Measurements from ENCODE around the gene GRB7.
A peak's percentile ranks its signal among the peaks of the same experiment; 100 is the strongest.

GRB7 gene

GRCh38 chr17:39781031-39781860 lies 43.5 kb downstream of the GRB7 start:
- Mint-ChIP-seq H3K4me3 (peak overlapping the region; percentile 62), H3K4me1 (peaks cover 57% of the 10 kb centered on the region), H3K9me3 (no peaks in the 10 kb centered on the region), H3K27me3 (no peaks in the 10 kb centered on the region), H3K27ac (ENCODE audit: low read depth) (peak overlapping the region; percentile 92), H3K36me3 (ENCODE audit: insufficient read depth) (peaks cover 31% of the 10 kb centered on the region)
- DNase-seq (ENCODE audit: low spot score in 2 of 2) (no peak), ATAC-seq (replicated peaks; ENCODE audit: extremely low read depth, poor library complexity, severe bottlenecking) (no peak)

GRCh38 chr17:39781861-39782213 lies 44.1 kb downstream of the GRB7 start:
- H3K27ac Mint-ChIP-seq (ENCODE audit: low read depth), result peak overlapping the region; percentile 92
- H3K36me3 Mint-ChIP-seq (ENCODE audit: insufficient read depth), result peaks cover 34% of the 10 kb centered on the region
- ATAC-seq (replicated peaks; ENCODE audit: extremely low read depth, poor library complexity, severe bottlenecking) (no peak), DNase-seq (ENCODE audit: low spot score in 2 of 2) (no peak)
- H3K4me1 Mint-ChIP-seq, result peaks cover 53% of the 10 kb centered on the region
- H3K27me3 Mint-ChIP-seq, result no peaks in the 10 kb centered on the region
- H3K9me3 Mint-ChIP-seq, result no peaks in the 10 kb centered on the region
- H3K4me3 Mint-ChIP-seq, result peak overlapping the region; percentile 62

GRCh38 chr17:39782481-39782880 lies 44.7 kb downstream of the GRB7 start:
- peaks cover 40% of the 10 kb centered on the region for H3K36me3 Mint-ChIP-seq (ENCODE audit: insufficient read depth)
- no peak for ATAC-seq (replicated peaks; ENCODE audit: extremely low read depth, poor library complexity, severe bottlenecking)
- H3K27ac Mint-ChIP-seq (ENCODE audit: low read depth), result peak overlapping the region; percentile 92
- H3K4me1 Mint-ChIP-seq, result peaks cover 59% of the 10 kb centered on the region
- no peaks in the 10 kb centered on the region for H3K27me3 Mint-ChIP-seq
- peak overlapping the region; percentile 1 for H3K4me3 Mint-ChIP-seq
- no peak for DNase-seq (ENCODE audit: low spot score in 2 of 2)
- no peaks in the 10 kb centered on the region for H3K9me3 Mint-ChIP-seq

- Mint-ChIP-seq H3K4me1 (peaks cover 59% of the 10 kb centered on the region), H3K27ac (ENCODE audit: low read depth) (peak overlapping the region; percentile 92), H3K36me3 (ENCODE audit: insufficient read depth) (peaks cover 45% of the 10 kb centered on the region), H3K27me3 (no peaks in the 10 kb centered on the region), H3K4me3 (peak overlapping the region; percentile 1), H3K9me3 (no peaks in the 10 kb centered on the region)
- DNase-seq (ENCODE audit: low spot score in 2 of 2) (no peak), ATAC-seq (replicated peaks; ENCODE audit: extremely low read depth, poor library complexity, severe bottlenecking) (no peak)
These were observed 45.2 kb downstream of the GRB7 start for GRCh38 chr17:39782980-39783379.

- H3K27ac Mint-ChIP-seq (ENCODE audit: low read depth), result peak overlapping the region; percentile 9
- H3K27me3 Mint-ChIP-seq, result no peaks in the 10 kb centered on the region
- no peaks in the 10 kb centered on the region for H3K9me3 Mint-ChIP-seq
- DNase-seq (ENCODE audit: low spot score in 2 of 2), result no peak
- no peak overlapping the region for H3K4me3 Mint-ChIP-seq
- H3K36me3 Mint-ChIP-seq (ENCODE audit: insufficient read depth), result peaks cover 71% of the 10 kb centered on the region
- peaks cover 47% of the 10 kb centered on the region for H3K4me1 Mint-ChIP-seq
- ATAC-seq (replicated peaks; ENCODE audit: extremely low read depth, poor library complexity, severe bottlenecking), result no peak
These were observed 49.3 kb downstream of the GRB7 start for GRCh38 chr17:39787041-39787440.

- Mint-ChIP-seq H3K4me1 (peaks cover 47% of the 10 kb centered on the region), H3K27ac (ENCODE audit: low read depth) (peak overlapping the region; percentile 9), H3K27me3 (no peaks in the 10 kb centered on the region), H3K9me3 (no peaks in the 10 kb centered on the region), H3K36me3 (ENCODE audit: insufficient read depth) (peaks cover 67% of the 10 kb centered on the region), H3K4me3 (no peak overlapping the region)
- ATAC-seq (replicated peaks; ENCODE audit: extremely low read depth, poor library complexity, severe bottlenecking) (no peak), DNase-seq (ENCODE audit: low spot score in 2 of 2) (no peak)
These were observed 50.2 kb downstream of the GRB7 start for GRCh38 chr17:39787743-39788484.

- H3K27ac Mint-ChIP-seq (ENCODE audit: low read depth), result peak overlapping the region; percentile 91
- ATAC-seq (replicated peaks; ENCODE audit: extremely low read depth, poor library complexity, severe bottlenecking) (peak; percentile 35), DNase-seq (ENCODE audit: low spot score in 2 of 2) (no peak)
- H3K4me3 Mint-ChIP-seq, result peak overlapping the region; percentile 58
- no peaks in the 10 kb centered on the region for H3K9me3 Mint-ChIP-seq
- peaks cover 51% of the 10 kb centered on the region for H3K36me3 Mint-ChIP-seq (ENCODE audit: insufficient read depth)
- H3K4me1 Mint-ChIP-seq, result peaks cover 61% of the 10 kb centered on the region
- no peaks in the 10 kb centered on the region for H3K27me3 Mint-ChIP-seq
These were observed 53.6 kb downstream of the GRB7 start for GRCh38 chr17:39791111-39791992.

- DNase-seq (ENCODE audit: low spot score in 2 of 2) (no peak), ATAC-seq (replicated peaks; ENCODE audit: extremely low read depth, poor library complexity, severe bottlenecking) (no peak)
- H3K4me1 Mint-ChIP-seq, result peaks cover 62% of the 10 kb centered on the region
- H3K27me3 Mint-ChIP-seq, result no peaks in the 10 kb centered on the region
- peaks cover 42% of the 10 kb centered on the region for H3K36me3 Mint-ChIP-seq (ENCODE audit: insufficient read depth)
- peak overlapping the region; percentile 91 for H3K27ac Mint-ChIP-seq (ENCODE audit: low read depth)
- H3K9me3 Mint-ChIP-seq, result no peaks in the 10 kb centered on the region
- peak overlapping the region; percentile 70 for H3K4me3 Mint-ChIP-seq
These were observed 54.9 kb downstream of the GRB7 start for GRCh38 chr17:39792526-39793221.

- DNase-seq (ENCODE audit: low spot score in 2 of 2) (no peak), ATAC-seq (replicated peaks; ENCODE audit: extremely low read depth, poor library complexity, severe bottlenecking) (no peak)
- Mint-ChIP-seq H3K4me1 (peaks cover 63% of the 10 kb centered on the region), H3K27ac (ENCODE audit: low read depth) (peak overlapping the region; percentile 91), H3K9me3 (no peaks in the 10 kb centered on the region), H3K27me3 (no peaks in the 10 kb centered on the region), H3K4me3 (peak overlapping the region; percentile 70), H3K36me3 (ENCODE audit: insufficient read depth) (peaks cover 37% of the 10 kb centered on the region)
These were observed 55.6 kb downstream of the GRB7 start for GRCh38 chr17:39793301-39793872.

- Mint-ChIP-seq H3K9me3 (no peaks in the 10 kb centered on the region), H3K27me3 (no peaks in the 10 kb centered on the region), H3K4me1 (peaks cover 71% of the 10 kb centered on the region), H3K27ac (ENCODE audit: low read depth) (peak overlapping the region; percentile 91), H3K4me3 (peak overlapping the region; percentile 44), H3K36me3 (ENCODE audit: insufficient read depth) (peaks cover 31% of the 10 kb centered on the region)
- peak in 1 of 2 donors; percentile 39 for DNase-seq (ENCODE audit: low spot score in 2 of 2)
- ATAC-seq (replicated peaks; ENCODE audit: extremely low read depth, poor library complexity, severe bottlenecking), result peak; percentile 87
These were observed 56.7 kb downstream of the GRB7 start for GRCh38 chr17:39794249-39794970.

Data from central memory CD8-positive, alpha-beta T cell (primary cell).